HepG2 (cell line): Measurements from ENCODE around the gene ANTXR1. TPM values are rescaled to one million over a fixed set of nuclear protein-coding genes. Genes with fewer than 3 reads are reported as not detected.
A peak's percentile ranks its signal among the peaks of the same experiment; 100 is the strongest.

Source experiments
- CENPBD1 ChIP-seq: sonication (generic); formaldehyde crosslinking; IDR thresholded peaks from 2 replicates; pipeline ENCODE4 v1.8.0; 2022; ENCODE audit warnings: missing genetic modification reagents, low read depth, mild to moderate bottlenecking, borderline replicate concordance
- E2F5 ChIP-seq: sonication (generic); formaldehyde crosslinking; conservative IDR thresholded peaks from 2 replicates; pipeline ENCODE4 v1.4.0; 2020; ENCODE audit warnings: missing genetic modification reagents
- GMEB2 ChIP-seq: IDR thresholded peaks from 2 replicates; pipeline ENCODE4 v1.6.1; 2016; ENCODE audit warnings: missing biosample characterization, missing genetic modification reagents, low read depth
- HES4 ChIP-seq: sonication (generic); formaldehyde crosslinking; IDR thresholded peaks from 2 replicates; pipeline ENCODE4 v1.9.0; 2021; ENCODE audit warnings: mild to moderate bottlenecking, missing genetic modification reagents, borderline replicate concordance
- HMG20A ChIP-seq: IDR thresholded peaks from 2 replicates; pipeline ENCODE4 v1.6.1; 2016; ENCODE audit warnings: borderline replicate concordance
- ONECUT2 ChIP-seq: sonication (generic); formaldehyde crosslinking; IDR thresholded peaks from 2 replicates; pipeline ENCODE4 v1.4.0; 2020; ENCODE audit warnings: missing genetic modification reagents
- RAD21 ChIP-seq: fragments of 450-650 bp; formaldehyde crosslinking; IDR thresholded peaks from 2 replicates; pipeline ENCODE4 v1.5.0; 2020; ENCODE audit warnings: mild to moderate bottlenecking
- RFX3 ChIP-seq: IDR thresholded peaks from 2 replicates; pipeline ENCODE4 v1.6.1; 2016; ENCODE audit warnings: missing biosample characterization, missing genetic modification reagents
- SMARCC2 ChIP-seq: fragments of 450-650 bp; IDR thresholded peaks from 2 replicates; pipeline ENCODE4 v1.6.1; 2017; ENCODE audit warnings: antibody characterized with exemption, mild to moderate bottlenecking
- SYNCRIP ChIP-seq: fragments of 200-400 bp; formaldehyde crosslinking; IDR thresholded peaks from 2 replicates; pipeline ENCODE4 v1.6.1; 2018; ENCODE audit warnings: mild to moderate bottlenecking, low read depth, low read length; ENCODE audit not compliant: insufficient read depth
- ZGPAT ChIP-seq: IDR thresholded peaks from 2 replicates; pipeline ENCODE4 v1.6.1; 2016; ENCODE audit warnings: mild to moderate bottlenecking
- ZNF17 ChIP-seq: sonication (generic); formaldehyde crosslinking; IDR thresholded peaks from 2 replicates; pipeline ENCODE4 v1.5.0; 2020; ENCODE audit warnings: mild to moderate bottlenecking, missing genetic modification reagents
- ZNF343 ChIP-seq: sonication (generic); formaldehyde crosslinking; IDR thresholded peaks from 2 replicates; pipeline ENCODE4 v1.4.0; 2020; ENCODE audit warnings: mild to moderate bottlenecking, missing genetic modification reagents
- ZNF350 ChIP-seq: sonication (generic); formaldehyde crosslinking; IDR thresholded peaks from 2 replicates; pipeline ENCODE4 v1.4.0; 2020; ENCODE audit warnings: mild to moderate bottlenecking, low read depth, missing genetic modification reagents, borderline replicate concordance
- ZNF383 ChIP-seq: sonication (generic); formaldehyde crosslinking; IDR thresholded peaks from 2 replicates; pipeline ENCODE4 v1.4.0; 2020; ENCODE audit warnings: missing genetic modification reagents, mild to moderate bottlenecking, borderline replicate concordance
- ZNF510 ChIP-seq: sonication (generic); formaldehyde crosslinking; IDR thresholded peaks from 2 replicates; pipeline ENCODE4 v1.4.0; 2020; ENCODE audit warnings: low read depth, mild to moderate bottlenecking, missing genetic modification reagents
- ZNF761 ChIP-seq: sonication (generic); formaldehyde crosslinking; conservative IDR thresholded peaks from 2 replicates; pipeline ENCODE4 v1.4.0; 2020; ENCODE audit warnings: mild to moderate bottlenecking, missing genetic modification reagents
- ZNF772 ChIP-seq: sonication (generic); formaldehyde crosslinking; IDR thresholded peaks from 2 replicates; pipeline ENCODE4 v1.5.0; 2020; ENCODE audit warnings: mild to moderate bottlenecking, missing genetic modification reagents
- ZNF775 ChIP-seq: sonication (generic); formaldehyde crosslinking; IDR thresholded peaks from 2 replicates; pipeline ENCODE4 v1.4.0; 2020; ENCODE audit warnings: missing genetic modification reagents, mild to moderate bottlenecking, moderate library complexity, borderline replicate concordance
- polyA plus RNA-seq, 8 experiments: library from polyadenylated mRNA; depleted of rRNA in 3 of 8; stranded (reverse) in 7 of 8; unstranded in 1 of 8; fragments of >200 nt; fragmentation: Illumina TruSeq in 4 of 8; extraction: Trizol in 4 of 8; gene quantifications; 2 replicates each; pipeline versions ENCODE4 v1.2.1 to v1.2.3, GENCODE V29; 2011 to 2016; ENCODE audit warnings: low read depth in 4 of 8, missing spikeins in 1 of 8, mixed read lengths in 1 of 8; ENCODE audit not compliant: insufficient read depth in 1 of 8
- total RNA-seq, 5 experiments: library from RNA; depleted of rRNA; stranded (reverse); fragments of >200 nt; fragmentation: Illumina TruSeq; extraction: Trizol; gene quantifications; 2 replicates each; pipeline ENCODE4 v1.2.3, GENCODE V29; 2016; ENCODE audit warnings: low read depth in 1 of 5
- TF ChIP-seq, protein P1 (sequence below): sonication (generic); formaldehyde crosslinking; IDR thresholded peaks from 2 replicates; pipeline ENCODE4 v1.4.0; 2020; ENCODE audit warnings: missing genetic modification reagents
- TF ChIP-seq, protein P2 (sequence below): IDR thresholded peaks from 2 replicates; pipeline ENCODE4 v1.6.1; 2018; ENCODE audit warnings: missing genetic modification reagents, mild to moderate bottlenecking, missing compliant biosample characterization
- TF ChIP-seq, protein P3 (sequence below): sonication (generic); formaldehyde crosslinking; conservative IDR thresholded peaks from 2 replicates; pipeline ENCODE4 v1.8.0; 2022; ENCODE audit warnings: low read depth, missing genetic modification reagents

The ANTXR1 gene
- total and polyA plus RNA-seq, 2 of the 13 experiments (the other 11 are each of a cell fraction or from before 2014, with no cell fraction given), result 4.5 to 12.7 TPM

GRCh38 chr2:69200107-69200520 lies 187.1 kb downstream of the ANTXR1 start (continued):
- TF ChIP-seq ZNF772 (CRISPR knock-in tag), result no peak
- no peak for TF ChIP-seq ZNF383 (CRISPR knock-in tag)
- TF ChIP-seq RFX3 (CRISPR knock-in tag), result no peak
- no peak for TF ChIP-seq E2F5
- TF ChIP-seq GMEB2 (CRISPR knock-in tag), result no peak
- TF ChIP-seq, protein P1, sequence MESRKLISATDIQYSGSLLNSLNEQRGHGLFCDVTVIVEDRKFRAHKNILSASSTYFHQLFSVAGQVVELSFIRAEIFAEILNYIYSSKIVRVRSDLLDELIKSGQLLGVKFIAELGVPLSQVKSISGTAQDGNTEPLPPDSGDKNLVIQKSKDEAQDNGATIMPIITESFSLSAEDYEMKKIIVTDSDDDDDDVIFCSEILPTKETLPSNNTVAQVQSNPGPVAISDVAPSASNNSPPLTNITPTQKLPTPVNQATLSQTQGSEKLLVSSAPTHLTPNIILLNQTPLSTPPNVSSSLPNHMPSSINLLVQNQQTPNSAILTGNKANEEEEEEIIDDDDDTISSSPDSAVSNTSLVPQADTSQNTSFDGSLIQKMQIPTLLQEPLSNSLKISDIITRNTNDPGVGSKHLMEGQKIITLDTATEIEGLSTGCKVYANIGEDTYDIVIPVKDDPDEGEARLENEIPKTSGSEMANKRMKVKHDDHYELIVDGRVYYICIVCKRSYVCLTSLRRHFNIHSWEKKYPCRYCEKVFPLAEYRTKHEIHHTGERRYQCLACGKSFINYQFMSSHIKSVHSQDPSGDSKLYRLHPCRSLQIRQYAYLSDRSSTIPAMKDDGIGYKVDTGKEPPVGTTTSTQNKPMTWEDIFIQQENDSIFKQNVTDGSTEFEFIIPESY, result peak; percentile 56; the same call in 1 of the 2 replicates
- TF ChIP-seq ZNF343 (CRISPR knock-in tag), result no peak
- TF ChIP-seq, protein P2, sequence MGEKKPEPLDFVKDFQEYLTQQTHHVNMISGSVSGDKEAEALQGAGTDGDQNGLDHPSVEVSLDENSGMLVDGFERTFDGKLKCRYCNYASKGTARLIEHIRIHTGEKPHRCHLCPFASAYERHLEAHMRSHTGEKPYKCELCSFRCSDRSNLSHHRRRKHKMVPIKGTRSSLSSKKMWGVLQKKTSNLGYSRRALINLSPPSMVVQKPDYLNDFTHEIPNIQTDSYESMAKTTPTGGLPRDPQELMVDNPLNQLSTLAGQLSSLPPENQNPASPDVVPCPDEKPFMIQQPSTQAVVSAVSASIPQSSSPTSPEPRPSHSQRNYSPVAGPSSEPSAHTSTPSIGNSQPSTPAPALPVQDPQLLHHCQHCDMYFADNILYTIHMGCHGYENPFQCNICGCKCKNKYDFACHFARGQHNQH (CRISPR knock-in tag), result no peak; the same call in 1 of the 2 replicates
- TF ChIP-seq, protein P3, sequence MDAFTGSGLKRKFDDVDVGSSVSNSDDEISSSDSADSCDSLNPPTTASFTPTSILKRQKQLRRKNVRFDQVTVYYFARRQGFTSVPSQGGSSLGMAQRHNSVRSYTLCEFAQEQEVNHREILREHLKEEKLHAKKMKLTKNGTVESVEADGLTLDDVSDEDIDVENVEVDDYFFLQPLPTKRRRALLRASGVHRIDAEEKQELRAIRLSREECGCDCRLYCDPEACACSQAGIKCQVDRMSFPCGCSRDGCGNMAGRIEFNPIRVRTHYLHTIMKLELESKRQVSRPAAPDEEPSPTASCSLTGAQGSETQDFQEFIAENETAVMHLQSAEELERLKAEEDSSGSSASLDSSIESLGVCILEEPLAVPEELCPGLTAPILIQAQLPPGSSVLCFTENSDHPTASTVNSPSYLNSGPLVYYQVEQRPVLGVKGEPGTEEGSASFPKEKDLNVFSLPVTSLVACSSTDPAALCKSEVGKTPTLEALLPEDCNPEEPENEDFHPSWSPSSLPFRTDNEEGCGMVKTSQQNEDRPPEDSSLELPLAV (CRISPR knock-in tag), result no peak
- TF ChIP-seq HMG20A (CRISPR knock-in tag), result peak; percentile 86
- no peak for TF ChIP-seq ZNF761 (CRISPR knock-in tag)
- no peak for TF ChIP-seq RAD21 (CRISPR knock-in tag)
- no peak for TF ChIP-seq ZNF775
- TF ChIP-seq ZNF510 (CRISPR knock-in tag), result no peak
- 0 out of 2 replicates have a peak, but pooled peaks have one; percentile 52 for TF ChIP-seq ONECUT2 (CRISPR knock-in tag)
- no peak for TF ChIP-seq SMARCC2
- TF ChIP-seq ZGPAT (CRISPR knock-in tag), result peak; percentile 75; the same call in 1 of the 2 replicates
- no peak for TF ChIP-seq HES4 (CRISPR knock-in tag)
- TF ChIP-seq ZNF17 (CRISPR knock-in tag), result no peak
- no peak for TF ChIP-seq SYNCRIP
- no peak for TF ChIP-seq ZNF350 (CRISPR knock-in tag)
- TF ChIP-seq CENPBD1 (CRISPR knock-in tag), result no peak
